HG02840 (cell line): ENCODE measurements around the gene PTK7.

ENCODE experiments used
- ATAC-seq: cut with Tn5 transposase; IDR thresholded peaks from one replicate; pipeline ENCODE4 v1.9.1; 2021; ENCODE audit warnings: mild to moderate bottlenecking, moderate library complexity, moderate number of reproducible peaks; ENCODE audit not compliant: unreplicated experiment, low FRiP score

Gene PTK7

DNA sequence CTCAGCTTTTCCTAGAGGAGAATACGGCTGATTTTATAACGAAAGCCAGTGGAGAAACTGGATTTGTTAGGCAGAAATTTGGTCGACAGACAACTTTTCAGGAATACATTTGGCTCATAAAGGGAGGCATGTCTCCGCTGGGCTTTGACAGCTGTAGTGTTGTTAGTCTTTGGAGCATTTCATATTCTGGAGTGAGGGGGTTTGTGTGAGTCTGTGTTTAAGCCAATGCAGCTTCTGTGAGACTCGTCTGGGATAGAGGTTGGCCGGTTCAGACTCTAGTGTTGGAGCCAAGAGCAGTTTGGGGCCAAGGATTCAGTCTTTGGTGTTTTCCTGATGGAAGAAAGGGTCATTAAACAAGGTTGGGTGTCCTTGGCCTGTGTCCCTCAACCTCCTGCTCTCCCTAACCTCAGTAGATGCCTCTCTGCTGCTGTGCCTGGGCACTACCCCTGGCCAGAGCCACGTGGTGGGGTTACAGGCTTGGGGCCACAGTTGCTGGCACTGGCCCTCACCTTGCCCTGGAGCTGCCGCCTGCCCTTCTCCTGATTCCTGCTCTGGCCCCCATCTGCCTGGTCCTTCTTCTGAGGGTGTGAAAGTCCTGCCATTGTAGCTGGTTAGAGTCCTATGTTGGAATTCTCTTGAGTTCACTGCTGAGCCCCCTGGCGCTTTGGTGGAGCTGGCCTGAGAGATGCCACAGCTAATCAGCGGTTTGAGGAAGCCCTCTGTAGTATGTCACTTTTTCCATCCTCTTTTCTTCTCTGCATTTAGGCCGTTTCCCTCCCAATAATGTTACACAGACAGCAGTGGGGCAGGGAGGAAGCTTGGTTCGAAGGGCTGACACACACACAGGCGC lies 6.9 kb downstream of the PTK7 start:
- no peak for ATAC-seq

DNA sequence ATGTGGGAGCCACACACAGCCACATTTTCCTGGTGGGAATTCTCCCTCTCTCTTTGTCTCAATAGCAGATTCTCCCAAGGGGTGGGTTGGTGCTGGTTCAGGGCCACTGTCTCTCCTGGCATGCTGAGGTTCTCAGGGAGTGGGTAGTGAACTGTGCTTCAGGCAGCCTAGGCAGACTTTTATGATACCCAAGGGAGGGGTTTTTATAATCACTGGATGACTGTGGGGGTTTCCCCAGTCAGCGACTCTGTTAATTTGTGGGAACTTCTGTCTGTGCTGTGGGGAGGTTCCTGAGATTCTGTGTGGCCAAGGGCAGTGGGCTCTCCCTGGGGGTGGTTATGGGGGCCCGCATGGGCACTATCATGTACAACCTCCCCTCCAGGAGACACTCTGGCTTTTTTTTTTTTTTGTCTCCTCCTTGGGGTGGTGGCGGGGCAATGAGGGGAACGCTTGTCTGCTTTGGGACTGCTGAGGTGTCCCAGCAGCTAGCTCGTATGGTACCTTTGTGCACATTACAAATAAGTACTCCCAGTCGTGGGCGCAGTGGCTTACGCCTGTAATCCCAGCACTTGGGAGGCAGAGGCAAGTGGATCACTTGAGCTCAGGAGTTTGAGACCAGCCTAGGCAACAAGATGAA lies 10.0 kb downstream of the PTK7 start:
- no peak for ATAC-seq

DNA sequence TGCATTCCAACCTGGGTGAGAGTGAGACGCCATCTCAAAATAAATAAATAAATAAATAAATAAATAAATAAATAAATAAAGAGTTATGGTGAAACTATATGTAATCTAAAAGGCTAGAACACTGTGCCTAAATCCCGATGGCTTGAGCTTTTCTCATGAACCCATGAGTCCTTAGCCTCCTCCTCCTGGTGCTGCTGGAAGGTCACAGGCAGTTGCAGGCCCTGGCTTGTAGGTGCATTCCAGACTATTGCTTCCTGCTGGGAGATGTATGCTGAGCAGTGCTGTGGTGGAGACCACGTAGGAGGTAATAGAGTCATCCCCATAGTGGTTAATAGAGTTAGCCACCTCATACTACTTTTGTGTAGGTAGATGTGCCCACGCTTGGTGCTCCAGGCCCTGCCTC lies 12.5 kb downstream of the PTK7 start:
- no peak for ATAC-seq

DNA sequence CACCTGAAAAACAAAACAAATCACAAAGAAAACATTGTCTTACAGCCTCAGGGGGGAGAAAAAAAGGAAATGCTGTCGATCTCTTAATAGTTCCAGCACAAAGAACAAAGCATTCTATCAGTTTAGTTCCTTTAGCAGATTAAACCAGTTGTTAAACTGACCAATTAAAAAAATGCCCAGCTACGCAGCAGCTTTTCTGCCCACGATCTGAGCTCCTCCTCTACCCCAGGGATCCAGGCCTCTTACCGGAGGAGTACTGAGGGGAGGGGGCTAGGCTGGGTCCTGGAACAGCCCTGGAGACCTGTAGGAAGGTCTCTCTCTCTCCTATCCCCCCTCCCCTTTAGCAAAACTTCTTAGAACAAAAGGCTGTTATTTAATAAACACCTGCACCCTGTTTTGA lies 13.4 kb downstream of the PTK7 start:
- no peak for ATAC-seq

DNA sequence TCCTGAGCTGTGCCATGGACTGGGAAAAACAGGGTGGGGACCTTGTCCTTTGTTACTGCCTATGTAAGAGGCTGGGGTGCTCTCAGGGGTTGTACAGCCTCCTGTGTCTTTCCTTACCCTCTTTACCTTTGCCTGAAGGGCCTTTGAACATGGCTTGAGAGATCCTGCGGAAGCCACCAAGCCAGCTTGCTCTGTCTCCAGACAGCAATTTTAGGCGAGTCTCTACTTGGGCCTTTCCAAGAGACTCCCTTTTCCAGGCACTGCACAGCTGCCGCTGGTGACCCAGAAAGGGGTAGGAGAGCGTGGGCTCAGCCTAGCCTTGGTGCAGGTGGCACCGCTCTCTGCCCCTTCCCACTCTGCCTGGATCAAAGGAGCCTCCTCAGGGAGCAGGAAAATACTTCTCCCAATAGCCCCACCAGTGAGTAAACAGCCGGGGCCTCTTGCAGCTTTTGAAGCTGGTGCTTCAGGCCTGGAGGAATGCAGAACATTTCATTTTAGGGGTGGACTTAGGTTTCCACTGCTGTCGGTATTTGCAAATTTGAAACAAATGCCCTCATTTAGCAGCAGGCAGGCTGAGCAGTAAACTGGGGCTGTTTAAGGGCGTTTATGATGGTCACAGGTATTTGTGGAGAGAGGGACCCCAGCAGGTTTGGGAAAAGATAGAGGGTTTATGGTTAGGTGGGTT lies 13.9 kb downstream of the PTK7 start:
- ATAC-seq: no peak

DNA sequence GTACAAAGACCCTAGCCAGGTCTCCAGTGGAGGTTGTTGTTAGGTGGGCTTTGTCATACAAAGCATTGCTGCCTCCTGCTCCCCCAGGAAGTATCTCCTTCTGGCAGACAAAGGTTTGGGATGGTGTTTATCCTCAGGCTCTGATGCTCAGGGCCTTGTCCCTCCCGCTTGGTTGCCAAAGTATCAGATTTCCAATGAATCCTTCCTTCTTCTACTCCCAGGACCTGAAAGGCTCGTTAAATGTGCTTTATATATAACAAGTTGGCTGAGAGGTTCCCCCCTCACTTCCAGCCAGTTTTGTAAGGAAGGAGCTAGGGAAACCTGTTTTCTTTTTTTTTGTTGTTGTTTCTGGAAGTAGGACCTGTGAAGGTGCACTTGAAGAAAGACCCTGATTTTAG lies 14.4 kb downstream of the PTK7 start:
- no peak for ATAC-seq

DNA sequence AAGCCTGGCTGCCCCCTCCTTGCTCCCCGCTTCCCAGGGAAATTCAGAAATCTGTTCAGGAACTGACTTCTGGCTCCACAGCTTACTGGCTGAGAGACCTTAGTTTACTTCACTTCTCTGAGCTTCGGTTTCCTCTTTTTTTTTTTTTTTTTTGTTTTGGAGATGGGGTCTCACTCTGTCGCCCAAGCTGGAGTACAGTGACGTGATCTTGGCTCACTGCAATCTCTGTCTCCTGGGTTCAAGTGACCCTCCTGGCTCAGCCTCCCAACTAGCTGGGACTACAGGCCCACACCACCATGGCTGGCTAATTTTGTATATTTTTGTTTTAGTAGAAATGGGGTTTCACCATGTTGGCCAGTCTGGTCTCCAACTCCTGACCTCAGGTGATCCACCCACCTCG lies 14.9 kb downstream of the PTK7 start:
- ATAC-seq: no peak

DNA sequence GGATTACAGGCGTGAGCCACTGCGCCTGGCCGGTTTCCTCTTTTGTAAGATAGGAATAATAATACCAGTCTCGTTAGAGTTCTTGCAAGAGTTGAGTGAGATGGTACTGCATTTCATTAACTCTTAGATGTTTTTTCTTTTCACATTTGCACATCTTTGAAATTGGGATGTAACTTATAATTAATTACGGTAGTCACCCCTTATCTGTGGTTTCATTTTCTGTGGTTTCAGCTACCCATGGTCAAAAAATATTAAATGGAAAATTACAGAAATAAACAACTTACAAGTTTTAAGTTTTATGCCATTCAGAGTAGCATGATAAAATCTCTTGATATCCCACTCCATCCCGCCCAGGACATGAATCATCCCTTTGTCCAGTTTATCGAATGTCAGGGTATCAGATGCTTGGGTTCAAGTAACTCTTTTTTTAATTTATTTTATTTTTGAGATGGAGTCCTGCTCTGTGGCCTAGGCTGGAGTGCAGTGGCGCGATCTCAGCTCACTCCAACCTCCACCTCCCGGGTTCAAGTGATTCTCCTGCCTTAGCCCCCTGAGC lies 15.4 kb downstream of the PTK7 start:
- ATAC-seq: no peak

DNA sequence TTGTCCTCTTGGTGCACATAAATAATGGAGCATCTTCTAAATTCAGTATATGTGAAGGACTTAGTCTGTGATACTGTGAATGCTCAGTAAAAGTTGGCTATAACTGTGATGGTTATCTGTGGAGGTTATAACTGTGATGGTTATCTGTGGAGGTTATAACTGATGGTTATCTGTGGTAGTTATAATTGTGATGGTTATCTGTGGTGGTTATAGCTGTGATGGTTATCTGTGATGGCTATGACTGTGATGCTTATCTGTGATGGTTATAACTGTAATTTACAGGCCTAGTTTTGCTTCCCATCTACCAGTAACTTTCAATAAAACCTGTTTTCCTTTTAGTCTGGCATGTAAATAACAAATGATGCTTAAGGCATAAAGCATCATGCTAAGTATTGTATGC lies 16.5 kb downstream of the PTK7 start:
- ATAC-seq: no peak

DNA sequence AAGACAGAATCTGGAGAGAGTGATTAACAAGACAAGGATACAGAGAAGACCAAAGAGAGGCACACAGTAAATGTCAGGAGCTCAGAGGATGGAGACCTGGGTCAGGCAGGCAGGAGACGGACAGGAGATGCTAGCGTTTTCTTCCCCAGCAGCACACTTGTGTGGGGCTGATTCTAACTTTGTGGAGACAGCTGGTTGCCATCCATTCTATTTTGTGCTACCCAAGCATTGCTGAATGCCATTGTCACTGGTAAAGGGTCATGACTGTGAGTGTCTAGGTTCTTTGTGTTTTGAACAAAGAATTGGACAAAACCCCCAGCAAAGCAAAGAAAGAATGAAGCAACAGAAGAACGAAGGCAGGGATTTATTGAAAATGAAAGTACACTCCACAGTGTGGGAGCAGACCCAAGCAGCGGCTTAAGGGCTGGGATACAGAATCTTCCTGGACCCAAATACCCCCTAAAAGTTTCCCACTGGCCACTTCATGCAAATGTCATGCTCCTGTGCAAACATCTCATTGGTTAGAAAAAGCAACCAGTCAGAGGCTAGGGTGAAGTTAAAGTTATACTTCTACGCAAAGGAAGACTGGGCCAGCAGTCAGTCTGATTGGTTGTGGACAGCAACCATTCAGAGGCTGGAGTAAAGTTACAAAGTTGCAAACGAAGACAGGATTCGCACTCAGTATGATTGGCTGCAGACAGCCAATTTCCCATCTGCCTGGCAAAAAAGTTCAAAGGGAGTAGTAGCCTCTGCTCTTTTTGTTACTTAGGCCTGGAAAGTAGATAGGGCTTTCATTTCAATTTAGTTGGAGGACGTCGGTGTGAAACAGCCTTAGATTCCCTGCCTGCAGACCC lies 17.5 kb downstream of the PTK7 start:
- ATAC-seq: no peak

DNA sequence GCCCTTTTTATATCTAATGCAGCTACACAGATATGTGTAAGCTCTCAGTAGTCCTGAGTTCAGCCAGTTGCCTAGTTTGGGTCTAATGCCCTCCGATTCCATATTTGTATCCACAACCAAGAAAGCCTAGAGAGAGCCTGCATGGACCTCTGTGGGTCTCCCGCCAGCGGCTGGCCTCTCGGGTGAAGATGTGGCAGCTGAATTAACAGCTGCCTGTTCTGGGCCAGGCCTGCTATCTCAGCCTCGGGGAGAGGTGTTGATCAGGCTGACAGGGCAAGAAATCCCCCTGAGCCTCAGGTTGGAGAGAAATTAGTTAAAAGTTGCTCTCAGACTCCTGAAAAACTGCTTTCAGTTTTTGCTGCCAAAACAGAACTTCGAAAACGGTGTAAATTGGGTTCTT lies 19.8 kb downstream of the PTK7 start:
- no peak for ATAC-seq

DNA sequence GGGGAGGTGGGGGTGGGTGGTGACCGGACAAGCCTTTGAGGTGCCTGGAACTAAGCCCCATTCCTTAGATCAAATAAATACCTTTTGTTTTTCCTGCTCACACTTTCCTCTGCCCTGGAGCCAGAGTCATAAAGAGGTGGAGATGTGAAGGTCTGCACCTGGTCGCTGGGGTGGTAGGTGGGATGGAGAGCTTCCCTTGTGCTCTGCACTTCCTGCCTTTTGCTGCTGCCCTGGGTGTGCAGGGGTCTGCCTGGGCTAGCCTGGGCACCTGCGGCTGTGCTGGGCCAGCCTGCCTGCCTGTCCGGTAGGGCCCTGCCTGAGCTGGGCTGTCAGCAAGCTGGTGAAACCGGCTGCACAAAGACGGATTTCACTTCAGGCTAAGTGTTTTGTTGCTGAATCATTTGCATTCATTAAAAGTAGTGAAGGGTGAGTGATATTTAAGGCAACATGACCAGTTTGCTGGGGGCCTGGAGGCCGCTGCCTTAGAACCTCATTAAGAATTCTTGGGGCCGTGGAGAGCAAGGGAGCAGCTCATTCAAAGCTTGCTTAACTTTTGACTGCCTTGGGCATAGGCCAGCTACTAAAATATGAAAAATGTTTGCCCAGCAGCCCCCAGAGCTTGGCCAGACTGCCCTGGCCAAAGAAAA lies 20.5 kb downstream of the PTK7 start:
- no peak for ATAC-seq

DNA sequence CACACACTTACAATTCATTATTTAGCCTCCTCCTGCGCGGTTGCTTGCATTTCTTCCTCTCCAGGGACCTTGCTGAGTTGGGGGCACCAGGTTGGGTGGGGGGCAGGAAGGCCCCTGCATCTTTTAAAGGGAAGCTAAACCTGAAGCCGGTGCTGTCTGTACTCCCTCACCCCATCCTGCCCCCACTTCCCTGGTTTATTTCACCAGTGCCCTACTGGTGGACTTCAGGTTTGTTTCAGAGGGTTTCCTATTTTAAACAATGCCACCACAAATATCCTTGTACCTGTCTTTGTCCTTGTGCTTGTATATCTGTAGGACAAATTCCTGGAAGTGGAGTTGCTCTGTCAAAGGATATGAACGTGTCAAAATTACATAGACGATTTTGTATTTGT lies 21.0 kb downstream of the PTK7 start:
- no peak for ATAC-seq

DNA sequence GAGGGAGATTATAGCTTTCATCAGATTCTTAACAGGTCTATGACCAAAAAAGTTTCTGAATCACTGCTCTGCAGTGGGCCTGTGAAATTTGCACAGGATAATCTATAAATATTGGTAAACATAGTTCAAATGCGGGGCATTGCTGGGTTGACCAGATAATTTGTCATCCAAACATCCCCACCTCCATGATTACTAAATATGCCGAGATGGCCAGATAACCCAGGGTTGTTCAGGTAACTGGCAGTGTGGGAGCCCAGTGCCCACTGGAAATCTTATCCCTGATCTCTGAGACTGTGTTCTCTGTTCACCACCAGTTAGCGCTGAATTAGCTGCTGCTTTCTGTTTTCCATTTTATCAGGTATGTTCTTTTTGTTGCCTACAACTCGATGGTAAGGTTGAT lies 21.4 kb downstream of the PTK7 start:
- no peak for ATAC-seq

DNA sequence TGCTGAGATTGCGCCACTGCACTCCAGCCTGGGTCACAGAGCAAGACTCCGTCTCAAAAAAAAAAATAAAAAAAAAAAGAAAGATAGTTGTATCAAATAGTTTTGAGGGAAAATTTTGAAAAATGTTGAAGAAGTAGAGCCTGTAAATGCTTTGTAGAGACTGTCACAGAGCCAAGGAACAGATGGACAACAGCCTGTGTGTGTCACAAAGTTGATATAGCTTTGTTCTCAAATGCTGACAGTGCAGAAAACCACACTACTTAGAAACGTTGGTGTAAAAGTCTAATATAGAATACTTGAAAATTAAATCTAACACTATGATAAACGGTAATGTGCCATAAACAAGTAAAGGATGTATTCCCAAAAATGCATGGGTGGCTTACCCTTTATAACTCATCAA lies 25.4 kb downstream of the PTK7 start:
- ATAC-seq: no peak

DNA sequence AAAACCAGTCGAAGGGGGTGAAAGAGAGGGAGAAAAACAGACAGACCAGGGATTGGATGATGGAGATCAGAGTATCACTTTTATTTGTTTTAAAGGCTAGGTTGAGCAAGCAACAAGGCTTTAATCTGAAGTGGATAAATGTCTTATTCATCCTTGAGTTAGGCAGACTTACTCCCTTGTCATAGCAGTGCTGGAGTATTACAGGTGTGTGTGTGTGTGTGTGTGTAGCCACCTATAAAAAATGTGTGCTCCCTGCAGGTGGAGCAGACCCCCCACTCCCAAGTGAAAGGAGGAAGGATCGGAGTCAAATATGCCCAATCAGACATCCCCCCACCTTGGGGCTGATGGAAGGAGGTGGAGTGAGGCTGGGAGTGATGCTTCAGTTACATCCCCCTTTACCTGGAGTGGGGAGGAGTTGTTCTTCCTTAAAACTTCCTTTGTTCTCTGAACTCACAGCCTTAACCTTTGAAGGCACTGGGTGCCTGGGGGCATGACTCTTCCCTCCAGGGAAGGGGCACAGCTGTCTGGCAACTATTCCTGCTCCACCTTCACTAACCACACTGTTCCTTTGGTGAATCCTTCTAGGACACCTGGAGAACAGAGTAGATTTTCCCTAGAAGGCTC lies 27.3 kb downstream of the PTK7 start:
- ATAC-seq: no peak

DNA sequence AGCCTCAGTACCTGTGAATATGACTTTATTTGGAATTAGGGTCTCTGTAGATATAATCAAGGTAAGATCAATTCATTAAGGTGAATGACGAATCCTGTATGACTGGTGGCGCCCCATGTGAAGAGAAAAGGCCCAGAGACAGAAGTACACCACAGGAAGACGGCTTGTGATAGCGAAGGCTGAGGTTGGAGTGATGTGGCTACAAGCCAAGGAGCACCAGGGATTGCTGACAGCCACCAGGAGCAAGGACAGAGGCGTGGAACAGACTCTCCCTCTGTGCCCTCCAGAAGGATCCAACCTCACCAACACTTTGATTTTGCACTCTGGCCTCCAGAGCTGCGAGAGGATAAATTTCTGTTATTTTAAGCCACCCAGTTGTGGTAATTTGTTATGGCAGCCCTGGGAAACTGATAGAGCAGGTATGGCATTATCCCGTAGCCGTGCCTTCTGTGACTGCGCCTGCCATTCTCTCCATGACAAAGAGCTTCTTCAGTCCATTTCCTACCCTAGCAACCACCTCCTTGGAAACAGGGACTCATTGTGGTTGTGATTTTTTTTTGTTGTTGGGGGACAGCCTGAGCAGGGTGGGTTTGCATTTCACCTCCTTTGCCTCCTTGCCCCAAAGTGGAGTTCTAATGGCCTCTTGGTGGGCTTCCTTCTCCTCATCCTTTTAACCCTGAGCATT lies 29.6 kb downstream of the PTK7 start:
- no peak for ATAC-seq

DNA sequence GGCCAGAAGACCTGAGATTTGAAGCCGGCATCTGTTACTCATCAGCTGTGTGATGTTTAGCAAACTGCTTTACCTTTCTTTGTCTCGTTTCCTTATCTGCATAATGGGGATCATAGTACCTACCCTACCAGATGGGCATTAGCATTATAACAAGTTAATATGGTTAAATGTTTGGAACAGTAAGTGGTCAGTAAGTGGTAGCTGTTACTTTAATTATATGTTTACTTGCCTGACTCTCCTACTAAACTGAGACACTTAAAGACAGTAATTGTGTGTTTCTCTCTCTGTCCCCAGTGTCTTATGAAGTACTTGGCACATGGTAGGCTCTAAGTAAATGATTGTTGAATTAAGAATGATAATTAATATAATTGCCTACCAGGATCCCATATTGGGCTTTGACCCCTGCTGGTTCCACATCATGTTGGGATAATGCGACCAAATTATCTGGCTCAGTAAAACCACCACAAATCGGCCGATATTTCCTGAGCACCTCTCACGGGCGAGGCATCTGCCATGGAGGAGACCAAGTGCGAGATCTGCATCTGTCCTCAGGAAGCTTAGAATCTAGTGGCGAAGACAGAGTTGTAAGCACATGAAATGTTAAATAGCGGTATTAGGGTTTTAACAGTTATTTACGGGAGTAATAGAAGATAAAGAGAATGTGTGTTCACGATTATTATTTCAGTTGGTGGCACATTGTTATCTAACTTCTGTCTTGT lies 31.4 kb downstream of the PTK7 start:
- ATAC-seq: no peak
